Heart left ventricle (tissue), 13 donors: ENCODE data around the gene BCL6.

Source experiments
- CTCF ChIP-seq, 12 donors: fragments of 200-600 bp; sonication (generic) in 4 of 12; IDR thresholded peaks; one replicate each; pipeline versions ENCODE4 v1.5.0 to v1.8.0; 2018 to 2022; ENCODE audit warnings: antibody characterized with exemption in 12 of 12, mild to moderate bottlenecking in 5 of 12
- POLR2A ChIP-seq, 2 donors: fragments of 450-650 bp; IDR thresholded peaks; one replicate each; pipeline ENCODE4 v1.6.1; 2017; ENCODE audit warnings: antibody characterized with exemption in 2 of 2, mild to moderate bottlenecking in 2 of 2, moderate library complexity in 2 of 2
- donor health status: ischemic (EF 13 %, LVEDD 7.1; RV severe dilation, severe dysfunction).
- donor health status: DM: no; HTN: yes; CAD: no.
- donor health status: DM: no; HTN: no; CAD: no.
- donor health status: ischemic (EF 25% LVEDD 6.9; RV normal size, moderate dysfunction).
- donor health status: ischemic (EF 25% LVEDD 5.7; RV mildly dilated, moderate dysfunction).
- donor health status: ischemic (EF 35%, LVEDD 5.7; RV mildly dilated, moderate dysfunction).
- donor health status: nonischemic (EF 11% LVEDD 7.7; RV severe dilation, severe dysfunction).
- donor health status: DM: yes; HTN: yes; CAD: no.
- donor health status: PGD.
- donor health status: ischemic (EF 29% LVEDD 5.4; RV normal size, mild dysfunction).
- donor health status: nonischemic (EF 23%, LVEDD 6.1; RV moderate dilation, normal function).

GRCh38 chr3:187781001-187781400, 35.7 kb upstream of the BCL6 start:
- TF ChIP-seq CTCF (IDR thresholded peaks at IDR 0.05) (no peak), POLR2A (IDR thresholded peaks at IDR 0.05) (no peak)
